ENCODE measurements around the gene HELZ. TPM values are rescaled to one million over a fixed set of nuclear protein-coding genes. Genes with fewer than 3 reads are reported as not detected.
"Not testable (repeated sequence)": the region's sequence is repeated elsewhere in the genome, so short reads cannot be mapped to it uniquely, and the experiment has no call there.

The HELZ gene
- total RNA-seq, 1 experiment from 2014 or later = 31.3 TPM

- BruUV-seq (replicated peaks) = no TSS peak
- Histone ChIP-seq H3K79me2 (ENCODE audit: low read length) (no peaks in the 10 kb centered on the region), H3F3A (ENCODE audit: low read length, unreplicated experiment) (no peaks in the 10 kb centered on the region), H3K4me1 (ENCODE audit: insufficient read depth, low read length) (no peaks in the 10 kb centered on the region), H4K20me1 (ENCODE audit: low read length) (no peaks in the 10 kb centered on the region), H3K27ac (ENCODE audit: low read length) (no peak overlapping the region), H3K9me3 (ENCODE audit: low read length) (no peaks in the 10 kb centered on the region), H3K27me3 (ENCODE audit: low read length) (no peaks in the 10 kb centered on the region), H3K4me2 (ENCODE audit: low read length) (no peak overlapping the region), H2AFZ (ENCODE audit: low read length) (no peak overlapping the region), H3K9me2 (replicated peaks; ENCODE audit: low read length) (no peaks in the 10 kb centered on the region), H3K9ac (ENCODE audit: low read length) (no peak overlapping the region), H3K4me3 (ENCODE audit: low read length) (no peak overlapping the region), H3K36me3 (ENCODE audit: low read depth, low read length) (peaks cover 31% of the 10 kb centered on the region; the same call in 1 of the 2 replicates)
- TF ChIP-seq EZH2phosphoT487 (IDR thresholded peaks at IDR 0.05; ENCODE audit: borderline replicate concordance, low read length) = no peak
- TF ChIP-seq, protein P1, sequence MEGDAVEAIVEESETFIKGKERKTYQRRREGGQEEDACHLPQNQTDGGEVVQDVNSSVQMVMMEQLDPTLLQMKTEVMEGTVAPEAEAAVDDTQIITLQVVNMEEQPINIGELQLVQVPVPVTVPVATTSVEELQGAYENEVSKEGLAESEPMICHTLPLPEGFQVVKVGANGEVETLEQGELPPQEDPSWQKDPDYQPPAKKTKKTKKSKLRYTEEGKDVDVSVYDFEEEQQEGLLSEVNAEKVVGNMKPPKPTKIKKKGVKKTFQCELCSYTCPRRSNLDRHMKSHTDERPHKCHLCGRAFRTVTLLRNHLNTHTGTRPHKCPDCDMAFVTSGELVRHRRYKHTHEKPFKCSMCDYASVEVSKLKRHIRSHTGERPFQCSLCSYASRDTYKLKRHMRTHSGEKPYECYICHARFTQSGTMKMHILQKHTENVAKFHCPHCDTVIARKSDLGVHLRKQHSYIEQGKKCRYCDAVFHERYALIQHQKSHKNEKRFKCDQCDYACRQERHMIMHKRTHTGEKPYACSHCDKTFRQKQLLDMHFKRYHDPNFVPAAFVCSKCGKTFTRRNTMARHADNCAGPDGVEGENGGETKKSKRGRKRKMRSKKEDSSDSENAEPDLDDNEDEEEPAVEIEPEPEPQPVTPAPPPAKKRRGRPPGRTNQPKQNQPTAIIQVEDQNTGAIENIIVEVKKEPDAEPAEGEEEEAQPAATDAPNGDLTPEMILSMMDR (conservative IDR thresholded peaks at IDR 0.05; ENCODE audit: low read depth, low read length) = no peak
- TF ChIP-seq EZH2 (IDR thresholded peaks at IDR 0.05; ENCODE audit: low read length, unreplicated experiment) = no peak
- intact Hi-C loops (cut with micrococcal nuclease) = no loop called here
- ChIA-PET POLR2A (ENCODE audit: unreplicated experiment) (no interaction called here), CTCF (interaction anchor here (0.6 kb wide), 2 partner anchors 59 to 541 kb away, joined by 3 to 4 read pairs; no protein-coding TSS in a partner anchor)
- ATAC-seq (no peak), DNase-seq (no peak)
Measured at GRCh38 chr17:67202503-67202902, 42.5 kb downstream of the HELZ start.

DNA sequence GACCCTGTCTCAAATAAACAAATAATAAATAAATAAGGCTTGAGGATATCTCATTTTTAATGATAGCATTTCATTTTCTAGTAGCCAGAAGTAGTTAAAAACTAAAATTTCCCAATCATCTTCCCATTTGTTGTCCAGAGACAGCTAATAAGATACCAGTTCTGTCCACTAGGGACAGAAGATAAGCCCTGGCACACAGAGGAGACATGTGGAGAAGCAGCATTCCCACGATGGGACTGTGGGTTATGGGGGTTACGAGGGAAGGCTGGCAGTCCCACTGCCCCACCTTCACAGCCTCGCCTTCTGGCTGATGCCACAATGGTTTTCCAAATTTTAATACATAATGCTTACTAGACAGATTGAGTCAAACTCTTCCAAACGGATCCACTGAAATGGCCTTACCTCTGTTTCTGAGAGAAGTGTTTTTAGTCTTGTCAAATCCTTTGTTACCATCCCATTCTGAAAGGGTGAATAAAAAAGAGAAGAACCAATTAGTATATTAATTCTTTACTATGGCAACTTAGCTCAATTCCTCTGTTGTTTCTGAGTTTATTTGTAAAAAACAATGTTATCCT is 44.2 kb downstream of the HELZ start:
- ChIA-PET POLR2A (ENCODE audit: unreplicated experiment) (no interaction called here), CTCF (interaction anchor here (0.6 kb wide), 1 partner anchor 92 kb away, joined by 16 read pairs; no protein-coding TSS in a partner anchor)
- Histone ChIP-seq H3K27me3 (ENCODE audit: low read length) (no peaks in the 10 kb centered on the region), H3K9me2 (replicated peaks; ENCODE audit: low read length) (no peaks in the 10 kb centered on the region), H3K9me3 (ENCODE audit: low read length) (no peaks in the 10 kb centered on the region), H2AFZ (ENCODE audit: low read length) (no peak overlapping the region), H3K9ac (ENCODE audit: low read length) (no peak overlapping the region), H3F3A (ENCODE audit: low read length, unreplicated experiment) (no peaks in the 10 kb centered on the region), H3K4me2 (ENCODE audit: low read length) (no peak overlapping the region), H3K36me3 (ENCODE audit: low read depth, low read length) (peaks cover 33% of the 10 kb centered on the region; the same call in 1 of the 2 replicates), H4K20me1 (ENCODE audit: low read length) (no peaks in the 10 kb centered on the region), H3K27ac (ENCODE audit: low read length) (no peak overlapping the region), H3K79me2 (ENCODE audit: low read length) (no peaks in the 10 kb centered on the region), H3K4me3 (ENCODE audit: low read length) (no peak overlapping the region), H3K4me1 (ENCODE audit: insufficient read depth, low read length) (no peaks in the 10 kb centered on the region)
- intact Hi-C loops (cut with micrococcal nuclease) = no loop called here
- DNase-seq (peak; percentile 53), ATAC-seq (peak; percentile 82)
- TF ChIP-seq EZH2phosphoT487 (IDR thresholded peaks at IDR 0.05; ENCODE audit: borderline replicate concordance, low read length) = no peak
- TF ChIP-seq, protein P1 (conservative IDR thresholded peaks at IDR 0.05; ENCODE audit: low read depth, low read length) = peak; percentile 80
- BruUV-seq (replicated peaks) = no TSS peak

GRCh38 chr17:67198131-67198530 is 46.9 kb downstream of the HELZ start:
- no peaks in the 10 kb centered on the region for H3K4me1 ChIP-seq (ENCODE audit: insufficient read depth, low read length)
- H3K36me3 ChIP-seq (ENCODE audit: low read depth, low read length) = peaks cover 35% of the 10 kb centered on the region; the same call in 1 of the 2 replicates
- no peaks in the 10 kb centered on the region for H3F3A ChIP-seq (ENCODE audit: low read length, unreplicated experiment)
- no peak overlapping the region for H3K27ac ChIP-seq (ENCODE audit: low read length)
- CTCF ChIA-PET = no interaction called here
- no peaks in the 10 kb centered on the region for H3K79me2 ChIP-seq (ENCODE audit: low read length)
- DNase-seq (no peak), ATAC-seq (no peak)
- H3K9me2 ChIP-seq (replicated peaks; ENCODE audit: low read length) = no peaks in the 10 kb centered on the region
- H4K20me1 ChIP-seq (ENCODE audit: low read length) = no peaks in the 10 kb centered on the region
- no TSS peak for BruUV-seq (replicated peaks)
- H3K4me3 ChIP-seq (ENCODE audit: low read length) = no peak overlapping the region
- no peaks in the 10 kb centered on the region for H3K27me3 ChIP-seq (ENCODE audit: low read length)
- H3K4me2 ChIP-seq (ENCODE audit: low read length) = no peak overlapping the region
- intact Hi-C loops (cut with micrococcal nuclease) = no loop called here
- no peaks in the 10 kb centered on the region for H3K9me3 ChIP-seq (ENCODE audit: low read length)
- POLR2A ChIA-PET (ENCODE audit: unreplicated experiment) = no interaction called here
- no peak overlapping the region for H2AFZ ChIP-seq (ENCODE audit: low read length)
- TF ChIP-seq EZH2phosphoT487 (IDR thresholded peaks at IDR 0.05; ENCODE audit: borderline replicate concordance, low read length) (no peak), EZH2 (IDR thresholded peaks at IDR 0.05; ENCODE audit: low read length, unreplicated experiment) (no peak)
- TF ChIP-seq, protein P1 (conservative IDR thresholded peaks at IDR 0.05; ENCODE audit: low read depth, low read length) = no peak
- no peak overlapping the region for H3K9ac ChIP-seq (ENCODE audit: low read length)

DNA sequence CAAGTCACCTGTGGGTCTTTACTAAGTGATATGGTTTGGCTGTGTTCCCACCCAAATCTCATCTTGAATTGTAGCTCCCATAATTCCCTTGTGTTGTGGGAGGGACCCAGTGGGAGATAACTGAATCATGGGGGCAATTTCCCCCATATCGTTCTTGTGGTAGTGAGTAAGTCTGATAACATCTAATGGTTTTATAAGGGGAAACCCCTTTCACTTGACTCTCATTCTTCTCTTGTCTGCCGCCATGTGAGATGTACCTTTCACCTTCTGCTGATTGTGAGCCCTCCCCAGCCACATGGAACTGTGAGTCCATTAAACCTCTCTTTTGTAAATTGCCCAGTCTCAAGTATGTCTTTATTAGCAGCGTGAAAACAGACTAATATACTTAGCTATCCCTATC is 48.0 kb downstream of the HELZ start:
- CTCF ChIA-PET; H3K79me2 ChIP-seq (ENCODE audit: low read length); H3K4me2 ChIP-seq (ENCODE audit: low read length); H3K9ac ChIP-seq (ENCODE audit: low read length); H3K27me3 ChIP-seq (ENCODE audit: low read length); ATAC-seq; BruUV-seq (replicated peaks); H2AFZ ChIP-seq (ENCODE audit: low read length); H3K4me3 ChIP-seq (ENCODE audit: low read length); H3K4me1 ChIP-seq (ENCODE audit: insufficient read depth, low read length); intact Hi-C loops (cut with micrococcal nuclease); DNase-seq; H4K20me1 ChIP-seq (ENCODE audit: low read length); H3F3A ChIP-seq (ENCODE audit: low read length, unreplicated experiment); H3K9me2 ChIP-seq (replicated peaks; ENCODE audit: low read length); POLR2A ChIA-PET (ENCODE audit: unreplicated experiment); H3K9me3 ChIP-seq (ENCODE audit: low read length); H3K27ac ChIP-seq (ENCODE audit: low read length): not testable (repeated sequence)
- H3K36me3 ChIP-seq (ENCODE audit: low read depth, low read length) = peaks cover 29% of the 10 kb centered on the region; the same call in 1 of the 2 replicates

Data from PC-3 (cell line).